ENCODE results near the gene DHCR24.

DNA sequence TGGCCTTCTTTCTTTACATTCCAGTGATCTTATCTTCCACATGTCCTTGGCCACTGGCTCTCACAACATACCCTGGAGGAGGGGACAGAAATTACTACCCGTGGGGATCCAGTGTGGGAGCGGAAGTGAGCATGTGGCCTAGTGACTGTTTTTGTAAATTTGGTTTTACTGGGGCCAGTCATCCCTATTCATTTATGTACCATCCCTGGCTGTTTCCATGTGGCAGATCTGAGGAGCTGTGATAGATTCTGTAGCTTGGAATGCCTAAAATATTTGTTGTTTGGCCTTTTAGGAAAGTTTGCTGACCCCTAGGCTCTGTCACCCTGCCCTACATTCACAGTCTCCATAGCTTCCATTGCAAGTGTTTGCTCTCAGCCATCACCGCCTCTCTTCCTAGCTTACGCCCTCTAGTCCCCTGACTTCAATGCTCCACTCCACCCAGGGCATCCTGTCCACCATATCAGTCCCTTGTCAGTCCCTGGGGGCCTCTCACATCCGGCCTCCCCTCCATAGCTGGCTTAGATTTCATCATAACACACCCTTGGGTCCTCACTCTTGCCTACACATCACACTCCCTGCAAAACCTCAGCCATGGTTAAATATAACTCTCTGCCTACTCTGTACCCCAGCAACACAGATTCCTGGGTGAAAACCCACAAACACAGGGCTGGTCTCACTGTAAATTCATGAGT, 25.8 kb downstream of the DHCR24 start:
- no peak for TF ChIP-seq CTCF (IDR thresholded peaks at IDR 0.05)
- TF ChIP-seq POLR2A (IDR thresholded peaks at IDR 0.05), result no peak

Data from body of pancreas (tissue), 4 donors.